GM21529 (cell line): ENCODE data around the gene JAG1.

Experiments
- ATAC-seq: cut with Tn5 transposase; IDR thresholded peaks from one replicate; pipeline ENCODE4 v1.9.1; 2021; ENCODE audit not compliant: unreplicated experiment

Gene JAG1

DNA sequence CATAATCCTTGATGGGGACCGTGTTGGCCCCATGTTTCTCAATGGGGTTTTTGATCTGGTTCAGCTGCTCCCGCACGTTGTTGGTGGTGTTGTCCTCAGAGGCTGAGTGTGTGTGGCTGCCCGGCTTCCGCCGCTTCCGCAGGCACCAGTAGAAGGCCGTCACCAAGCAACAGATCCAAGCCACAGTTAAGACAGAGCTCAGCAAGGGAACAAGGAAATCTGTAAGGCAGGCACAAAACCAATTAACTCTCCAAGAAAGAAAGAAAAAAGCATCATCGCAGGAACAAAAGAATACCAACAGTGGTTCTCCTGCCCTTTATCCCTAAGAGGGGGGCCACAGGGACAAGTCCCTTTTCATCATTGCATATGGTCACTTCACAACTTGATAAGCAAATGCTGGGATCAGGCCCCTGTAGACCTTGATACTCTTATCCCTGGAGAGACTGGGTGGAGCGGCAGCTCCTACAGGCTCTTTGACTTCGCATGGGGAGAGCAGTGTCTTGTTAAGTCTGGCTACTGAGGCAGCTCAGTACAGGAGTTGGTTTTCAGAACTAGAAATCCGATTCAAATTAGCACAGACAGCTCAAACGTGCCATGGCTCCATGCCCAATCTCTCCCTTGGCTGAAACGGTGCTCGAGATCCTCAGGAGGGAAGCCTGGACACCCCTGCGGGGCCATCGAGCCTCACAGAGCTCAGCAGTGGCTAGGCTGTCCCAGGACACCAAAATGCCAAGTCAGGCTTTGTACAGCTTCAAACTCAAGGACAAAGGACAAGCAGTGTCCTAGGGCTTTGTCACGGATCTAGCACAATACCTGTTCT is 33.9 kb downstream of the JAG1 start:
- no peak for ATAC-seq

DNA sequence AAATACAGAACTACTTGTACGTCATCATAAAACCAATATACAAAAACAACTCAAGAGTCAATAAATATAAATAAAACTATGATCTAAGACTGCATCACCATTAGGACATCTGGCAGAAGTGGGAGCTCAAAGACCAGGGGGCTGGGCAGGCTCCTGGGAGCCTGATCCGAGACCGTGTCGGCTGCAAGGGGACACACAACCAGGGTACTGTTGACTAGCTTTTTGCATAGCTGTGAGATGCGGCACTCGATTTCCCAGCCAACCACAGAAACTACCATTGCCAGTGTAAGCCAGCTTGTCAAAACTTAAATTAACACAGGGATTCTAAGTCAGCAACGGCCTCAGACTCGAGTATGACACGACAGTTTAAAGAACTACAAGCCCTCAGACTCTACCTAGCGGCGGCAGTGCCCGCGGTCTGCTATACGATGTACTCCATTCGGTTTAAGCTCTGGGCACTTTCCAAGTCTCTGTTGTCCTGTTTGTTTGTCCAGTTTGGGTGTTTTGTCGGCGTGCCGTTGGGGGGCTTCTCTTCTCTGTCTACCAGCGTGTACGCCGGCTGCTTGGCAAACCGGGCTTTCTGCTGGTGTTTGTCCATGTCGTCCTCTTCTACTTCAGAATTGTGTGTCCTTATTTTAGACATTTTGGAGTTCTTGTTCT is 34.6 kb downstream of the JAG1 start:
- no peak for ATAC-seq

DNA sequence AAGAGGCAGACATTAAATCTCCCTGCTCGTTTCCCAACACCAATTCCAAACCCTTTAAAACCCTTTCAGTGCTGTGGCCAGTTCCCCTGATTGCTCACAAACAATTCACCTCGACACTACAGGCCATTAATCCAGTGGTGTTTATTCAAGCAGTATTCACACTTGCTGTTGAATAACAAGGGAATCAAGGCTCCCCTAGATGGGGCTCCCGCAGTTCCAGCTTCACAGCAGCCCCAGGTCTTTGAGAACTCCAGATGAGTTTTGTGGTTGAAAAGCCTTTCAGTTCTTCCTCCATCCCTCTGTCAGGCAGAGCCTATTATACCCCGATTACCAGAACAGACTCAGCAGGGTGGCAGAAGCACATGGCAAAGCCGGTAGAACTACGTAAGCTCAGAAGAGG is 36.2 kb downstream of the JAG1 start:
- ATAC-seq = no peak

DNA sequence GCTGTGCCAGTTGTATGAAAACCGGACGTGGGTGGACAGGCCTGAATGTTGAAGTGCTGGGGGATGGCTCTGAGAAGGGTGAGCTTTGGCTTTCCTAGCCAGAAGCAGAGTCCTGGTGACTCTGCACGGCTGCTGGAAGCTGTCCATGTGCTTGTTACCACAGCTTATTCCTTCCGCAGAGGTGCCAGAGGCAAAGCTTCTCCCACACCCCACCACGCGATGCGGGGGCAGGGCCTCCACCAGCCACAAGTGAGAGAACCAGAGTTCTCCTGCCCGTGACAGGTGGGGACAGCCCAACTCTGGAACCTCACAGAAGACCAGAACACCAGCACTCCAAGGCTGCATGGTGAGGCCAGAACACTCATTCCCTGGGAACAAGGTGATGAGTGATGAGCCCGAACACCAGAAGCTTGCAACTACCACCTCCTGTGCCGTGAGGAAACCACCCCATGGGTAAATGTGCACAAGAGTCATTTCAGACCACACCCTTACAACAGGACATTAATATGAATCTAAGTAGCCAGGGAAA is 36.7 kb downstream of the JAG1 start:
- no peak for ATAC-seq

DNA sequence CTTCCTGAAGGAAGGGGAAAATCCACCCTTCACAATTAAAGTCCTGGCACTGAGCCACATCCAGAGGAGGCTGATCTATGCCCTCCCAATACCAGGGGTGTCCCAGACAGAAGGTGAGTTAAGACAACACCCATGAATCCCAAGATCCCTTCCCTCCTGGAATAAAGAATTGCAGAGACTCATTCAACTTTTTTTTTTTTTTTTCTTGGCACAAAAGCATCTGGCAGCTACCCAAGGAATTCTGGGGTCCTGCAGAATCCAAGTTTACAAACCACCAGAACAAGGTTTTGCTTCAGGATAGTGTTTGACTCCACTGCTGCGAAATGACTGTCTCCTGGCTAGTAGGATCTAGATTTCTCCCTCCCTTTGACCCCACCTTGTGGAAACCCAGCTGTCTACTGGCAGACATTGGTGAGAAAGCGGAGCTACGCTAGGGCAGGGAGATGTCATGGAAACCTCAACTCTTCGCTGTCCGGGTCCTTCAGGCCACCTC is 37.4 kb downstream of the JAG1 start:
- no peak for ATAC-seq

DNA sequence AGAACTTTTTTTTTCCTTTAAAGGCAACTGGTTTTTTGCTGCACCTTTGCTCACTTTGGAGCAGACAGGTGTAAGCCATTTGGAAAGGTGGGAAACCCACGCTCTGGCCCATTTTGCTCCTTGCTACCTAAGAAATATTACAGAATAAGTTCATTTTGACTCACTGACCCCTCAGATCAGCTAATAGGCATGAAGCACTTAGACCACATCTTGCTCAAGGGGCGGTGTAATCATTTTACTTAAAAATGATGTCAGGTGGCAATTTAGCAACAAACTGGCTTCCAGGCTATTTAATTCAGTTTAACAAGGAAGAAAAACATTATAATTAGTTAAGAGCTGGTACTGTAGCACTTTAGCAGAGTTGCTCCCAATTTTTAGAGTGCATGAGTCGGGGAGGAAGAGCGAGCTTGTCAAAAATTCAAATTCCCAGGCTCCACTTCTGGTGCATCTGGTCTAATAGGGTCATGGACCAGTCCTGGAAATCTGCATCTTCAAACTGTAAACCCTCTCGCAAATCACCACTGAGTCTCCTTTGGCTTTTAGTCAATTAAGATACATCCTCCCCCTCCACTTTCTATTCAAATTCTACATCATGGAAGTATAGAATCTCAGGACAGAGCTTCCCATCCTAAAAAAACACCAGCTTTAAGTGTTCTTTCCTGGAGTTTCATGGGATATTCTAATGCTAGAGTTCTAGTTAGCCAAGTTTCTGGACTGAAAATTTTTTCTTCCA is 38.2 kb downstream of the JAG1 start:
- ATAC-seq = no peak

DNA sequence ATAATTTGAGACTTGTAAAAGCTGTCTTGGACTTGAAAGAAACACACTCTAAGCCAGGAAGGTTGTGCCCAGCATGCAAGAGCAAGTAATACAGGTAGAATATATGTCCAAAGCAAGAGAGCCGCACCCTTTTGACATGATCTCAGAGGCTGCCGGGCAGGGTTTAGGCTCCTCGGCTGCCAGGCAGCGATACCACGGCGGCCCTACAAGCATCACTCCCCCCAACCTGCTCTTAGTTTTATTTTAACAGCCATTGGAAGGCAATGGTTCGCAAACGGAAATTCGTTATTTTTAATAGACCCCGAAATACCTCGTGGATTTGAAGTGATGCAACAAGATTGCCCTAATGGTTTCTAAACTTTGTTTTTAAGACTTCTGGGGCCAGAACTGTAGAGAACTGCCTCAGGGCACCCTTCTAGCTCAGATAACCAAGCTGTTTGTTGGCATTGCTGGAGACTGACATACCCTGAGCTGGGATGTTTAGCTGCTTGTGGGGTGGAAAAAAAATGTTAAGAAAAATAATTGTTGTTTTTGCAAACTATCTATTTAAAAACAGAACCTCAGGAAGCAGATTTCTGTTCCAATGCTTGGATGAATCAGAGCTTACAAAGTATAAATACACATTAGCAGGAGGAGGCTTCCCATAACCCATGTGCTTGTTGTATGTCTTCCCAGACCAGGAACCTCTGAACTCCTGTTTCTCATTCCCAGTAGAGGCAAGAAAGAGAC is 39.0 kb downstream of the JAG1 start:
- no peak for ATAC-seq

DNA sequence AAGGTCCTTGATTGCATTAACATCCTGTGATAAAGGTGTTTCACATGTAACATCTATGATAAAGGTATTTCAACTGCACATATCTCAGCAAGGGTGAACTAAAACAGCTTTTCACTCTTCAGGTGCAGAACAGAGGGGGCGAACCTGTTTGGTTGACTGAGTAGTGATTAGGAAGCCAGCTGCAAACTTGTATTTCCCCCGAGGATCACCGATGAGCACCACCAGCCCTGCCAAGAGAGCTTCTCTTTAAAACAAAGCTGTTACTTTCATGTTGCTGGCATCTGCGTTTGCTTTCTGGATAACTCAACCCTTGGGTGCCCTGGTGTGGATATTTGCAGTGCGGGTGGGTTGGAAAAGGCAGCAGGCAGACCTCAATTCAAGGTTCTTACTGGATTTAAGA is 39.6 kb downstream of the JAG1 start:
- no peak for ATAC-seq

DNA sequence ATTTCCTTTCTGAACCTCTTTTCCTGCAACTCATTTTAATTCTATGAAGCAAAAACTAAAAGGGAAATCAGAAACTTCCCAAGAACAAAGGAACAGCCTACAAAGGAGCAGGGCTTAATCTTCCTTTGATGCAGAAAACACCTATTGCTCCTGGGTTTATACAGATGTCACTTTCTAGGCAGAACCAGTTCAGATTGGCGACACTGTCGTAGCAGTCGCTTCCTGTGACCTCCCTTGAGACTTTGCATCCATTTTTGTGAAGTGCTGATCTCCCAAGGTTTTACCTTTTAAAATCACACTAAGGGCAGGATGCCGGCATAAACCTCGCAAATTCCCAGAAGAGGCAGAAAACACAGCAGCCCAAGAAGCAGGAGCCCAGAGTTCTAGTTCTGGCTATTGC is 40.1 kb downstream of the JAG1 start:
- ATAC-seq = no peak

DNA sequence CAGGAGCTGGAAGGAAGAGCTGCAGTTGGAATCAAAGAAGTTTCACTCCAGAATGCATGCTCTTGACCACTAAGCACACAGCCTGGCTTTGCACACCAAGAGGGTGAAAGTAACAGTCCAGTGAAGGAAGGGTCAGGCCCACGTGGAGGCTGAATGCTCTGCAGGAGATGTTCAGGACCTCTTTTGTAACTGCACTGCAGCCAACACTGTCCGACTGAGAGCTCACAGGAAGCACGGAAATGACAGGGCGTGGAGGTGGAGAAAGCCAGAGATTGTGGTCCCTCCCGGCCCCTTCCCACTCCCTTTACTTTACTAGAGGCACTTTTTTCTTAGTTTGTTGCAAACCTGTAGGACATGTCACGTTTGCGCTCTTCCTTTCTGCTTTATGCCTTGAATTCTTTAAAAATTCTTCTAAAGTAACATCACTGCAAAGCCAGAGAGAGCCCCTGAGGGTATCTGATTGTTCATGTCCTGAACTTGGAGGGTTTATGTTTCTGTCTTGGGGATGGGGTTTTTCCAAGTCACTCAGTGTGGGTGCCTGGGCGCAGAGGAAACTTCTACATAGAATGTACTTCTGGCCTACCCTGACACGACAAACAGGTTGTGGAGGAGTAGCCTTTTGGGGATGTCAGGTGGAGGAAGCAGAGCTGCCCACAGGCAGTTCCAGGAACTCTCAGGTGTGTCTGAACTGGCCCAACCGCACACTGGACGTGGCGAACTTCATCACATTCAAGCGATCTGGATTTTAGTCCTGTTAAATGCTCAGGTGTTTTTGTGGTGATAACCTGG is 40.9 kb downstream of the JAG1 start:
- no peak for ATAC-seq

DNA sequence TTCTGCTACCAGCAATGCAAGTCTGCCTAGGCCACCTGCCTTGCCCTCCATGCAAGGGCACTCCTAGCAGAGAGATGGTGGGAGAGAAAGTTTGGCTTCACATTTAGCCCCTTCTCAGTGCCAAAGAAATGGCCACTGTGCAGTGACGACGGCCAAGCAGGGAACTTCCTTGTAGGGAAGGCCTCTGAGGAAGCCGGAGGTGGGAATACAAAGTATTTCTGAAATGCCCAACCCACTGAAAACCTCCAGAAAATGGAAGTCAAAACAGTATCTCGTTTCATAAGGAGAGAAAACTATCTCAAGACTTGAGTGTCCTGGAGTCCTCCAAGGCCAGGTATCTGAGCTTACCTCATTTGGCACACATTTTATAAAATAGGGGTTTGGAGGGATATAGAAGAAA is 42.7 kb downstream of the JAG1 start:
- no peak for ATAC-seq

DNA sequence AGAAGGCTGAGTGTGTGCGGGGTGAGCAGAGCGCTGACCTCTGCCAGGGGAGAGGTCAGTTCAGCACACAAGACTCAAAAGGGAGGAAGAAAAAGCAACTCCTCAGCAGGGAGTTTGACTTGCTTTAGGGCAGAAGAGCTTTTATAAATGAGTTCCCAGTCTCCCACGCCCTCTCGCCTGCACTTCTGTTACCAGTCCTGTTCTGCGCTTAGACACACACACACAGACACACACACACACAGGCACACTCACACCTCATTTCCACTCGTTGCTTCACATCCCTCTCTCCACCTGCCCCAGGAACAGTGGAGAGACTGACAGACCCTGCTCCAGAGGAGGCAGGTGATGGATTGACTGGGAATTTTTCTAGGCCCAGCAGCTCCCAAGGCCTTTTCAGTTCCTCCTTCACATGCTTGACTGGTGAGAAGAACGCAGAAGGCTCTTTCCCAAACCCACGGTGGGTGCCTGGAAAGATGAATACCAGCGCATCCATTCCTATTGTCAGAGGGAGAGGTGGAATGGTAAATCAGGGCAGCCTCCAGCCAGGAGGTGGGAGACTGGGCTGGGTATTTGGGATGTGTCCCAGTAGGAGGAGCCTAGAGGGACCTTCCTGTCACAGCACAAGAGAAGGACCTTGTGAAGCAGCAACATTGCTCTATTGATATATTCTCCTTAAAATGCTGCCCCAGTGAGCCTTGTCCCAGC is 43.7 kb downstream of the JAG1 start:
- no peak for ATAC-seq

DNA sequence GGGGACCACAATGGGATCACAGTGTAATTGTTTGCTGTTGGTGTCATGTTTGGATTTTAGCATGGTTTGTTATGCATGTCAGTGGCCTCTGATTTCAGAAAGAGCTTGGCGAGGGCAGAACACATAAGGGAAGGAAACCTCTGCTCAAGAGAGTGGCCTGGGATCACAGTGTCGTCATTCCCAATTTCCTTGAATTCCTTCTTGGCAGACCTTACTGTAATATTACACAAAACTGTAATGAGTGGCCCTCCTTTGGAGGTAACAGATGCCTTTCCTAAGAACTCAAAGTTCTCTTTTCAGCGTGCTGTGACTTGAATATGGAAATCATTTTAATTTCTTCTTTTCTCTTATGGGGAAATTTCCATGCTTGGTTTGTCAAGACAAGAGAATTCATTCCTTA is 46.9 kb downstream of the JAG1 start:
- no peak for ATAC-seq

DNA sequence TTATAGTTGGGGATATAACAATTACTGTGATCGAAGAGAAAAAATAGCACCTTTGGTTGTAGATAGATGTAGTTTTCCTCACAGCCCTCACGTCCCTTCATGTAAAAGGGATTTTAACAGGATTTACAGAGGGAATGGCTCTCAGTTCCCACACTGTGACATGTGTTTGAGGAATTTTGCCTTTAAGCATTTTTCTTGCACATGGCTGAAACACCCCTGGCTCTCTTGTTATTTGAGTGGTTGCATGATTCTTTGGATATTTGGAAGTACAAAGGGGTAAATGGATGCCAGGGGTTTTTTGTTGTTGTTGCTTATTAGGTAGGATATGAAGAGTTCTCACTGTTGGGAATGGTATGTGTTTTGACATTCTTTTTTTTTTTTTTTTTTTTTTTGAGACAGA is 48.2 kb downstream of the JAG1 start:
- ATAC-seq = no peak

DNA sequence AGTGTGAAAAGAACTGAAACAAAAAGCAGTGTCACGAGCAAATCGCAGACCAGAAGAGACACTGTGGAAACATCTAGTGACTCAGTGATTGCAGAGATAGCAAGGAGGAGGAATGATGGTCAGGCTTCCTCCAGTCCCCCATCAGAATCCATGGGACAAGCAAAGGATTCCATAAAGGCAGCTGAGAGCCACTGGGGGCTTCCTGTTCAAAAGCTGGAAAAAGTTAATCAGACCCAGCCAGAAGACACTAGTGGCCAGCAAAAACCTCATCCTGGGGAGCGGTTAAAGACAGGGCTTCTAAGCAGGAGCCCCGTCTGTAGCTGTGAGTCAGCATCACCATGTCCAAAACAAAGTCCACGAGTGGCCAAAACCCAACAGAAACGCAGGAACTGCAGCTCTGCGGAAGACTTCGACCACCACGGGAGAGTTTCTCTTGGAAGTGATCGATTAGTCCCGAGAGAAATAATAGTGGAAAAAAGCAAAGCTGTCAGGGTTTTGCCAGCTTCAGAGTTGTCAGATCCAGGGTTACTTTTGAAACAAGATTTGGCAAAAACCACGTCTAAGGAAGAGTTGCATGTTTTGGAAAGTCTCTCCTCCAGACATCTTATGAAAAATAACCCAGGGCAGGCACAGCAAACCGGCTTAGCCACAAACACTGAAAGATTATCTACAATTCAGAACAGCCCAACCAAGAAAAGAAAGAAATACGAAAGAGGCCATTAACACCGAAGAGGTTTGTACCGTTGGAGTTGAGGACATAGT is 51.0 kb downstream of the JAG1 start:
- ATAC-seq = no peak

DNA sequence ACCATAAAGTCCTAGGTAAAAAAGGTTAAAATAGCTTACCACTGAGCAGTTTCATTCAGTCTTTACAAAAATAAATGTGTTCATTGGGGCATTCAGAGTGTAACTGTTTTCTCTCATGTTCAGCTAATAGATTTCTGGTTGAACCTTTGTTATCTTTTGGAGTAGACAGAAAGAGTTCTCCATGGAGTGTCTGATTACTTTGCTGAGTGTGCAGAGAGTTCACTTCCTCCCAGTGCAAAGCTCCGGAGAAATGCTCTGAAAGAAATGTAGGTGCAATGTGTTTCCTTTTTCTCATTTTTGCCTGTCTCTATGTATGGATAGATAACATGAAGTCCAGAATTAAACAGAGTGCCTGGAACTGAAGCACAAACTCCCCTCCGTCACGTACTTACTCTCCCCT is 52.6 kb downstream of the JAG1 start:
- ATAC-seq = no peak

DNA sequence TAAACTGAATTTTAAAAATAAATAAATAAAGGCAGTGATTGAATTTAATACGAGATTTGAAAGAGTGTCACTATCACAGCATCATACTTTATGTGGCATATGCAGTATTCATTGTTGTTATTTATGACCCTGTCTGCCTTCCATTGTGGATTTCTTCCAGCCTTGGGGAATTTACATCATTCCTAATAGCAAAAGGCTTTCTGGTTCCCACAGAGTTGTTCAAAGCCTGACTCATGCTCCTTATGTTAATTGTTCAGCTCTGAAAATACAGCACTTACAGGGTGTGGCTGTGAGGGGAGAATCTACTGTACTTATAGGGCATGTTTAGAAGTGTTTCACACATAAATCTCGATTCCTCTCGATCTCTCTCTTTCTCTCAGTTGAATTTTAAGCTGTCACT is 54.4 kb downstream of the JAG1 start:
- ATAC-seq = no peak

DNA sequence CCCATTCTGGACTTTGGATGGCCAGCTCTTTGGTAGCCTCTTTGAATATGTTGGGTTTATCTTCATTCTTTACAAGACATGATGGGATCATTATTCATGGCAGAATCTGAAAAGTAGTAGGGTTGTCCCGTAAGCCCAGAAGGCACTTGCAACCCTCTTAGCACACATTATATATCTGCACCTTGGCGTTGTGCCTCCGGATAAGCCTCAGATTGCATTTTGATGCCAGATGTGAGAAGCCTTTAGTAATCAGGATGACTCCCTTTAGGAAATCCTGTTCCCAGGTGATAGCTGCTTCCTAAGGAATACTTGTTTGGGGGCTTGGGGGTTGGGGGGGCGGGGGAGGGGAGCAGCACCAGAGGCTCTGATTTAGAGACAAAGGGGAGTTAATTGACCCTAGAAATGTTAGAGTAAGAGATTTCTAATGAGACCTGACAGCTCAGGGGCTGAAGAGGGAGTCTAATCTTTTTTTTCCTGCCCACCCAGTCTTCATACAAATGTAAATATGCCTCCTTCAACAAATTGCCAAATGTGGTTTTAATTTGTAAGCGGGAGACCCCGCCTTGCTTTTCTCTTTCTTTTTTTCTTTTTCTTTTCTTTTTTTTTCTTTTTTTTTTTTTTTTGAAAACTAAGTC is 55.1 kb downstream of the JAG1 start:
- ATAC-seq = no peak
